Measurements from ENCODE around the gene PDE6B.

Gene PDE6B

GRCh38 chr4:675036-675882 is 49.9 kb downstream of the PDE6B start:
- DNase-seq = no peak

- DNase-seq = no peak
These were observed 50.9 kb downstream of the PDE6B start for GRCh38 chr4:675980-676870.

GRCh38 chr4:676871-677235 is 51.5 kb downstream of the PDE6B start:
- DNase-seq = no peak

- peak; percentile 42 for DNase-seq
These were observed 52.3 kb downstream of the PDE6B start for GRCh38 chr4:677431-678293.

GRCh38 chr4:678331-679103 is 53.1 kb downstream of the PDE6B start:
- no peak for DNase-seq

- DNase-seq = no peak
These were observed 53.7 kb downstream of the PDE6B start for GRCh38 chr4:679104-679481.

GRCh38 chr4:679629-680028 is 54.3 kb downstream of the PDE6B start:
- no peak for DNase-seq

GRCh38 chr4:680091-680490 is 54.7 kb downstream of the PDE6B start:
- no peak for DNase-seq

- DNase-seq = peak; percentile 48
These were observed 55.2 kb downstream of the PDE6B start for GRCh38 chr4:680551-680927.

GRCh38 chr4:680928-681645 is 55.7 kb downstream of the PDE6B start:
- peak; percentile 71 for DNase-seq

GRCh38 chr4:681736-682451 is 56.5 kb downstream of the PDE6B start:
- DNase-seq = peak; percentile 69

- no peak for DNase-seq
These were observed 57.3 kb downstream of the PDE6B start for GRCh38 chr4:682490-683172.

GRCh38 chr4:683247-683897 is 58.0 kb downstream of the PDE6B start:
- no peak for DNase-seq

GRCh38 chr4:683982-684622 is 58.7 kb downstream of the PDE6B start:
- peak; percentile 32 for DNase-seq

- DNase-seq = no peak
These were observed 59.4 kb downstream of the PDE6B start for GRCh38 chr4:684623-685327.

- DNase-seq = no peak
These were observed 60.5 kb downstream of the PDE6B start for GRCh38 chr4:685679-686412.

- DNase-seq = no peak
These were observed 61.2 kb downstream of the PDE6B start for GRCh38 chr4:686413-687040.

All from CD4-positive, alpha-beta T cell treated with Interleukin-21 for 1 hour (primary cell).